Measurements from ENCODE around the gene CYCS. TPM values are rescaled to one million over a fixed set of nuclear protein-coding genes. Genes with fewer than 3 reads are reported as not detected.
A peak's percentile ranks its signal among the peaks of the same experiment; 100 is the strongest.

The CYCS gene
- total RNA-seq: 100 to 1,000 TPM in 2 of 4 donors, 10 to 100 TPM in 2; 97.9 to 186 (median 109) TPM

GRCh38 chr7:25125137-25125946 lies at the start of gene CYCS:
Gene CYCS (minus strand): TSS chr7:25125260. CDS start chr7:25124119, 1,141 bp downstream.
- intact Hi-C loops (cut with DNase I; ENCODE audit: low total_unique reads): loop anchor here (1.0 to 10.0 kb wide), 3 partner anchors 143 to 729 kb away; partner anchors contain the start of genes OSBPL3 and PALS2
- no peaks in the 10 kb centered on the region for H3K9me3 ChIP-seq
- H3K27me3 ChIP-seq: no peaks in the 10 kb centered on the region
- in situ Hi-C loops (cut with MboI; ENCODE audit: low sequenced_read_pairs in 4 of 4): no loop called here
- H3K27ac ChIP-seq: peak within 1 kb of the TSS; percentile 91 to 99 (median 98)
- peak; percentile 96 to 99 for TF ChIP-seq POLR2A (IDR thresholded peaks at IDR 0.05)
- TF ChIP-seq, protein P1, sequence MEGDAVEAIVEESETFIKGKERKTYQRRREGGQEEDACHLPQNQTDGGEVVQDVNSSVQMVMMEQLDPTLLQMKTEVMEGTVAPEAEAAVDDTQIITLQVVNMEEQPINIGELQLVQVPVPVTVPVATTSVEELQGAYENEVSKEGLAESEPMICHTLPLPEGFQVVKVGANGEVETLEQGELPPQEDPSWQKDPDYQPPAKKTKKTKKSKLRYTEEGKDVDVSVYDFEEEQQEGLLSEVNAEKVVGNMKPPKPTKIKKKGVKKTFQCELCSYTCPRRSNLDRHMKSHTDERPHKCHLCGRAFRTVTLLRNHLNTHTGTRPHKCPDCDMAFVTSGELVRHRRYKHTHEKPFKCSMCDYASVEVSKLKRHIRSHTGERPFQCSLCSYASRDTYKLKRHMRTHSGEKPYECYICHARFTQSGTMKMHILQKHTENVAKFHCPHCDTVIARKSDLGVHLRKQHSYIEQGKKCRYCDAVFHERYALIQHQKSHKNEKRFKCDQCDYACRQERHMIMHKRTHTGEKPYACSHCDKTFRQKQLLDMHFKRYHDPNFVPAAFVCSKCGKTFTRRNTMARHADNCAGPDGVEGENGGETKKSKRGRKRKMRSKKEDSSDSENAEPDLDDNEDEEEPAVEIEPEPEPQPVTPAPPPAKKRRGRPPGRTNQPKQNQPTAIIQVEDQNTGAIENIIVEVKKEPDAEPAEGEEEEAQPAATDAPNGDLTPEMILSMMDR (IDR thresholded peaks at IDR 0.05 in 4 of 5, conservative IDR thresholded peaks at IDR 0.05 in 1 of 5): peak in 1 of 5 experiments; percentile 12
- peaks cover 24% of the 10 kb centered on the region in 2 donors for H3K4me1 ChIP-seq
- H3K36me3 ChIP-seq: peaks cover 0 to 26% of the 10 kb centered on the region in 2 donors
- peak within 1 kb of the TSS; percentile 63 to 96 (median 92) for H3K4me3 ChIP-seq
- peak; percentile 94 to 95 for ATAC-seq
- peak; percentile 99 for DNase-seq

- intact Hi-C loops (cut with DNase I; ENCODE audit: low total_unique reads): no loop called here
- no peak overlapping the region for H3K27ac ChIP-seq
- no peaks in the 10 kb centered on the region for H3K27me3 ChIP-seq
- no peaks in the 10 kb centered on the region for H3K36me3 ChIP-seq
- DNase-seq: no peak
- TF ChIP-seq, protein P1 (IDR thresholded peaks at IDR 0.05 in 4 of 5, conservative IDR thresholded peaks at IDR 0.05 in 1 of 5): no peak
- TF ChIP-seq POLR2A (IDR thresholded peaks at IDR 0.05): no peak
- in situ Hi-C loops (cut with MboI; ENCODE audit: low sequenced_read_pairs in 4 of 4): no loop called here
- H3K9me3 ChIP-seq: no peaks in the 10 kb centered on the region
- ATAC-seq: no peak
- no peak overlapping the region for H3K4me3 ChIP-seq
- H3K4me1 ChIP-seq: no peaks in the 10 kb centered on the region
Observed at GRCh38 chr7:25173184-25173583, 48.1 kb upstream of the CYCS start.

- in situ Hi-C loops (cut with MboI; ENCODE audit: low sequenced_read_pairs in 4 of 4) (no loop called here), intact Hi-C loops (cut with DNase I; ENCODE audit: low total_unique reads) (no loop called here)
- TF ChIP-seq, protein P1 (IDR thresholded peaks at IDR 0.05 in 4 of 5, conservative IDR thresholded peaks at IDR 0.05 in 1 of 5): no peak
- TF ChIP-seq POLR2A (IDR thresholded peaks at IDR 0.05): no peak
- DNase-seq (no peak), ATAC-seq (no peak)
- Histone ChIP-seq H3K4me3 (no peak overlapping the region), H3K27me3 (no peaks in the 10 kb centered on the region), H3K27ac (no peak overlapping the region), H3K4me1 (no peaks in the 10 kb centered on the region), H3K36me3 (no peaks in the 10 kb centered on the region), H3K9me3 (no peaks in the 10 kb centered on the region)
Observed at GRCh38 chr7:25171516-25171915, 46.5 kb upstream of the CYCS start.

DNA sequence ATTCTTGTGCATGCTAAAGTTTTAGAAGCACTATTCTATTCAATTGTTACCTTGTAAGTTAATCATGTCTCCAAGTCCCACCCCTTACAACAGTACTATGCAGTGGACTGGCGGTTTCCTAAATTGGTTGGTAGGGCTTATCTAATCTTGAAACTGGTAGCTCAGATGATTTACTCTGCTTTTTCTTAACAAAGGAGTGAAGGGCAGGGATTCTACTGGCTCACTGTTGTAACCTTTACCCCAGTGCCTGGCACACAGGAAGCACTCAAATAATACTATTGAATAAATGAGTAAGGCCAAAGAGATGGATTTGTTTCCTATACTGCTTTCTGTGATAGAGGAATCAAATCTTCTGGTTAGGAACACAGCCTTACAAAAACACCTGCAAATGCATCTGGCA lies 46.0 kb upstream of the CYCS start:
- in situ Hi-C loops (cut with MboI; ENCODE audit: low sequenced_read_pairs in 4 of 4): no loop called here
- intact Hi-C loops (cut with DNase I; ENCODE audit: low total_unique reads): no loop called here
- no peak overlapping the region for H3K4me3 ChIP-seq
- TF ChIP-seq, protein P1 (IDR thresholded peaks at IDR 0.05 in 4 of 5, conservative IDR thresholded peaks at IDR 0.05 in 1 of 5): no peak
- TF ChIP-seq POLR2A (IDR thresholded peaks at IDR 0.05): no peak
- H3K4me1 ChIP-seq: no peaks in the 10 kb centered on the region
- ATAC-seq (no peak), DNase-seq (no peak)
- H3K36me3 ChIP-seq: no peaks in the 10 kb centered on the region
- H3K27ac ChIP-seq: no peak overlapping the region
- no peaks in the 10 kb centered on the region for H3K27me3 ChIP-seq
- H3K9me3 ChIP-seq: no peaks in the 10 kb centered on the region

Data from gastrocnemius medialis (tissue), 4 donors.